ENCODE results near the gene KLHL34.

Gene KLHL34, protein sequence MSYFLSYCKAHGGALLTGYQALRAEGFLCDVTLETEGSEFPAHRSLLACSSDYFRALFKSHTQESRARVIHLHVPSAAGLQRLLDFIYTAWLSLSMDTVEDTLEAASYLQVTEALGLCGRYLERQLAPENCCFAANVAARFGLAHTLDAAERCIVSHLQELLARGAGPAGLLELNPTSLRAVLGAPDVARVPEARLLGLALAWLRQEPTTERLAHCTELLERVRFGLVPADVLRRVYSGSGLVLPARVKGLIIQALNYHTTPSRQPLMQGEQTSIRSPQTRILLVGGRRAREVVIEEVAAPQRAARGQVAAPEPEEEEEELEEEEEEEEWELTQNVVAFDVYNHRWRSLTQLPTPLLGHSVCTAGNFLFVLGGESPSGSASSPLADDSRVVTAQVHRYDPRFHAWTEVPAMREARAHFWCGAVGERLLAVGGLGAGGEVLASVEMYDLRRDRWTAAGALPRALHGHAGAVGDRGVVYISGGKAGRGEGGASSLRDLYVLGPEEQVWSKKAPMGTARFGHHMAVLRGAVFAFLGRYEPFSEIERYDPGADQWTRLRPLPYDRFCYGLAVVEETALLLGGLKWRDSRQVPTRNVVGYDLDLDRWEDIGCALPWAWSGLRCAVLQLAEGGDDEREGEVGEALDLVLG

DNA sequence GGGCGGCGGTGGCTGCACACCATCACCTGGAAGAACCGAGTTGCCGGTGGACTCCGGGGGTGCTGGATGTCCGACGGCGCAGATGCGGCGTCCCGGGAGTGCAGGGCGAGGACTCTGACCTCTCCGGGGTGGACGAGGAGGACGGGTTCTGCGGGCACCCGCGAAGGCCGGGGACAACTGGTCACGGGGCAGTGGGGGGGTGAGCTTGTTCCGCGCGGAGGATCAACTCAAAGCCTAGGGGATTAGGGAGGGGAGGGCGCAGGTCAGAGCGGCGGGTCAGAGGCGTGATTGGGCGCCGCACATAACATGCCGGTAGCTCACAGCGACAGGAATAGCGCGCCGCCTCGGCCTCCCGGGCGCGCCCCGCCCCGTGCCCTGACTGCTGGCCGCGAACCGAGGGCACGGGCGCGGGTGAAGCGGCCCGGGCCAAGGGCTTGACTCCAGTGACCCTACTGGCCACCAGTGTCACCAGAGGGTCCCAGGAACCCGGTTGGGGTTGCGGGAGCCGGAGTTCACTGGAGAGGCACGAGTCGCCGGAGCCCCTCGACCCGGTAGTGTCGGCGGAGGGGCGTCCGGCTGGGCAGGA is at the start of gene KLHL34:
TSS of gene KLHL34 (minus strand) at position 179 of the 586 bp plus-strand sequence. CDS start 542 bp downstream, outside the sequence.
- H3K4me1 ChIP-seq (ENCODE audit: control insufficient read depth in 1 of 2, insufficient read depth in 2 of 2, low read length in 2 of 2), result no peaks in the 10 kb centered on the region
- no peaks in the 10 kb centered on the region for H3K9me3 ChIP-seq (ENCODE audit: control insufficient read depth in 1 of 2, low read length in 2 of 2)
- H3K4me3 ChIP-seq (ENCODE audit: low read depth in 1 of 2, low read length in 2 of 2), result peak within 1 kb of the TSS; percentile 11 to 47
- H3K27me3 ChIP-seq (ENCODE audit: low read depth, low read length), result no peaks in the 10 kb centered on the region
- H3K27ac ChIP-seq (ENCODE audit: low read length), result no peak within 1 kb of the TSS
- no peaks in the 10 kb centered on the region for H3K36me3 ChIP-seq (ENCODE audit: control insufficient read depth in 1 of 2, insufficient read depth in 2 of 2, low read length in 2 of 2)

DNA sequence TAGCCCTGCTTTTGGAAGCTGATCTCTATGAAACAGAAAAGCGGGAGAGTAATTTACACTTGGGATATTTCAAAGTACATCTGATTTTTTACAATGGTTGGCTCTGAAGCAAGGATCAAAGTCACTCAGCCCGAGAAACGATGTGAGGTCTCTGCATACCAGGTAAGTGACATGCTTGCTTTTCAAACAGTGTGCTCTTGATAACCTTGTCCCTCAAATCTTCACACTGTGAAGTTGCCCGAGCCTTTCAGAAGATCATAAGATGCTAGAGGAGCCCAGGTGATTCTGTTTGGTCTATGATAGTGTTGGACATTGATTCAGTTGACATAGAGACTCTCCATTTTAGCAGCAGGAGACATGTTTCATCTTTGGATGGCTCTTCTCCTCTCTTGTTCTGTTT is 47.1 kb upstream of the KLHL34 start:
- Histone ChIP-seq H3K27me3 (ENCODE audit: low read depth, low read length) (no peaks in the 10 kb centered on the region), H3K9me3 (ENCODE audit: control insufficient read depth in 1 of 2, low read length in 2 of 2) (no peaks in the 10 kb centered on the region), H3K4me1 (ENCODE audit: control insufficient read depth in 1 of 2, insufficient read depth in 2 of 2, low read length in 2 of 2) (no peaks in the 10 kb centered on the region), H3K36me3 (ENCODE audit: control insufficient read depth in 1 of 2, insufficient read depth in 2 of 2, low read length in 2 of 2) (no peaks in the 10 kb centered on the region), H3K4me3 (ENCODE audit: low read depth in 1 of 2, low read length in 2 of 2) (no peak overlapping the region), H3K27ac (ENCODE audit: low read length) (no peak overlapping the region)

DNA sequence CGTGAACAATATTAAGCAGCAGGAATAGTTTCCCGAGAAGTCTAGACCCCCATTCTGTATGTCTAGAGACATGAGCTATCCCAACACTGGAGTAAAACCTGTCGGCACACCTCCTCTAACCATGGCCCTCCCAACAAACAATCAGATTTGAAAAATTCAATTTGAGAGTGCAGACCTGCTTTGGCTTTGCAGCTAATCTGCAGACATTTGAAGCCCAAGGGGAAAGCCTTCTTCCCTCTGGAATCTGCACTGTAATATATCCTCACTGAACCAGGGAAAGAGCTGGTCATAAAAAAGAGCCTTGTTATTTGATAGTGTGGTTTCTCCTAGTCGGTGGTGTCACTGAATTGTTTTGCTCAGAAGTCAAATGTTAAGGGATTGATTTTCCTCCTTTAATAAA is 44.6 kb upstream of the KLHL34 start:
- Histone ChIP-seq H3K27ac (ENCODE audit: low read length) (no peak overlapping the region), H3K4me1 (ENCODE audit: control insufficient read depth in 1 of 2, insufficient read depth in 2 of 2, low read length in 2 of 2) (no peaks in the 10 kb centered on the region), H3K36me3 (ENCODE audit: control insufficient read depth in 1 of 2, insufficient read depth in 2 of 2, low read length in 2 of 2) (no peaks in the 10 kb centered on the region), H3K27me3 (ENCODE audit: low read depth, low read length) (no peaks in the 10 kb centered on the region), H3K9me3 (ENCODE audit: control insufficient read depth in 1 of 2, low read length in 2 of 2) (no peaks in the 10 kb centered on the region), H3K4me3 (ENCODE audit: low read depth in 1 of 2, low read length in 2 of 2) (no peak overlapping the region)

DNA sequence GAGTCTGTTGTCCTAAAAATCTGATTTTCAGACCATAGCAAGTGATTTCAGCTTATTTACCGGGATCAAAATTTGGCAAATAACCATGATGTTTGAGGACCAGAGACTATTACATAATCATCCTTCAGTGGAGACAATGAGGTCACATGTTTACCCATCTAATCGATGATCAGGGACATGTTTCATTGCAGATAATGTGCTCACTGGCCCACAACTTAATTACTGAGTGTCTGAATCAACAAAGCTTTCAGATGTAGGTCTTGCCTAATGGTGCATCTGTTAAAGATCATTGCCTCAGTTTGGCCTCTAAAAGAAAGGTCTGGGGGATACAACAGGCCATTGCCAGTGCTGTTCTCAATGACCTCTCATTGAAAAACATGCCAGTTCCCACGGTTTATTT is 42.8 kb upstream of the KLHL34 start:
- Histone ChIP-seq H3K27me3 (ENCODE audit: low read depth, low read length) (no peaks in the 10 kb centered on the region), H3K9me3 (ENCODE audit: control insufficient read depth in 1 of 2, low read length in 2 of 2) (no peaks in the 10 kb centered on the region), H3K36me3 (ENCODE audit: control insufficient read depth in 1 of 2, insufficient read depth in 2 of 2, low read length in 2 of 2) (no peaks in the 10 kb centered on the region), H3K4me3 (ENCODE audit: low read depth in 1 of 2, low read length in 2 of 2) (no peak overlapping the region), H3K27ac (ENCODE audit: low read length) (no peak overlapping the region), H3K4me1 (ENCODE audit: control insufficient read depth in 1 of 2, insufficient read depth in 2 of 2, low read length in 2 of 2) (no peaks in the 10 kb centered on the region)

DNA sequence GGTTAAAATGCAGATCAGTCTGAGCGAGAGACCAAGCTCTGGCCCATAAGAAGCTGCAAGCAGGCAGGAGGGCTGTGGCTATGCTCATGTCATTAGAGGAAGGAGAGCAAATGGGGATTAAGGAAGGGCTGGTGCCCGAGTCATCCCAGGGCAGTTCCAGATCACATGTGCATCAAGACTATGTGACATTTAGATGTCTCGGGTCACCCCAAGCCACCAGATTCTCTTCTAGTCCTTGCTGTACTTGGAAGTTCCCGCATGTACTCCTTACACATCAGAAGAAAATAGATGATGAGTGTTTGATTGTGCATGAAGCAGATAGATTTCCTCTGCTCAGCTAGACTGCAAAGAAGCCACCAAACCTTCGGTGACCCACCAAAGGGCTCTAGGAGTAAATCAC is 42.1 kb upstream of the KLHL34 start:
- Histone ChIP-seq H3K4me1 (ENCODE audit: control insufficient read depth in 1 of 2, insufficient read depth in 2 of 2, low read length in 2 of 2) (no peaks in the 10 kb centered on the region), H3K27me3 (ENCODE audit: low read depth, low read length) (no peaks in the 10 kb centered on the region), H3K27ac (ENCODE audit: low read length) (no peak overlapping the region), H3K4me3 (ENCODE audit: low read depth in 1 of 2, low read length in 2 of 2) (no peak overlapping the region), H3K9me3 (ENCODE audit: control insufficient read depth in 1 of 2, low read length in 2 of 2) (no peaks in the 10 kb centered on the region), H3K36me3 (ENCODE audit: control insufficient read depth in 1 of 2, insufficient read depth in 2 of 2, low read length in 2 of 2) (no peaks in the 10 kb centered on the region)

DNA sequence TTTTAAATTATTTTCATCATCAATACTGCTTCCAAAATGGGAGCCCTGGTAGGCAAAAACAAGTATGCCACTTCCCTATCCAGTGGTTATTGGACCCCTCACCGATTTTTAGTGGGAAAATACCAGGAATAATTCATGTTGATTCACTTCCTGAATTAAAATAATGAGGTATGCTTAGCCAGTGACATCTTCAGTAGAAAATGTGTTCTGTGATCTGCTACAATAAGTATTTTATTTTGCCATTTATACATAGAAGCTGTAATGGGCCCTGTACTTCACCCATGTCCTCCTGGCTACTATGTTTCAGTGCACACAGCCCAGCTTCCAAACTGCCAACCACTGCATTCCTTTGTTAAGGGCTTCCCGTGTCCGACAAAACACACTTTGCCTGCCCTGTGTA is 41.0 kb upstream of the KLHL34 start:
- Histone ChIP-seq H3K27me3 (ENCODE audit: low read depth, low read length) (no peaks in the 10 kb centered on the region), H3K4me1 (ENCODE audit: control insufficient read depth in 1 of 2, insufficient read depth in 2 of 2, low read length in 2 of 2) (no peaks in the 10 kb centered on the region), H3K27ac (ENCODE audit: low read length) (no peak overlapping the region), H3K9me3 (ENCODE audit: control insufficient read depth in 1 of 2, low read length in 2 of 2) (no peaks in the 10 kb centered on the region), H3K4me3 (ENCODE audit: low read depth in 1 of 2, low read length in 2 of 2) (no peak overlapping the region), H3K36me3 (ENCODE audit: control insufficient read depth in 1 of 2, insufficient read depth in 2 of 2, low read length in 2 of 2) (no peaks in the 10 kb centered on the region)

DNA sequence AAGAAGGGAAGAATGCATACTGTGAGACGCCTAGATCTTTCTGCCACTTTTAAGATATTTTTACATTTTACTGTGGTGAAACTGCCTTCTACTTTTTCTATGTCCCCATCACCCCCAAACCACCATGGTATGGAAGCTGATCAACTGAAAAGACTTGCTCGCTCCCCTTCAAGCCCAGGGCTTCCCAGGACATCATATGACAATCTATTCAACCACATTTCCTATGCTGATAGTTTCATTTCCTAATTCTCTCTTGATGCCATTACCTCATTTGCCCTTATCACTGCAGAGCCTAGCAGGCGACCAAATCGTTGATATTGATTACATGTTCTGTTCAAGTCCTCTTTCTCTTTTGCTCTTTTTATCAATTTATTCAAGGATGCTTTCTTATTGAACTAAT is 40.1 kb upstream of the KLHL34 start:
- Histone ChIP-seq H3K36me3 (ENCODE audit: control insufficient read depth in 1 of 2, insufficient read depth in 2 of 2, low read length in 2 of 2) (no peaks in the 10 kb centered on the region), H3K4me1 (ENCODE audit: control insufficient read depth in 1 of 2, insufficient read depth in 2 of 2, low read length in 2 of 2) (no peaks in the 10 kb centered on the region), H3K9me3 (ENCODE audit: control insufficient read depth in 1 of 2, low read length in 2 of 2) (no peaks in the 10 kb centered on the region), H3K27ac (ENCODE audit: low read length) (no peak overlapping the region), H3K4me3 (ENCODE audit: low read depth in 1 of 2, low read length in 2 of 2) (no peak overlapping the region), H3K27me3 (ENCODE audit: low read depth, low read length) (no peaks in the 10 kb centered on the region)

DNA sequence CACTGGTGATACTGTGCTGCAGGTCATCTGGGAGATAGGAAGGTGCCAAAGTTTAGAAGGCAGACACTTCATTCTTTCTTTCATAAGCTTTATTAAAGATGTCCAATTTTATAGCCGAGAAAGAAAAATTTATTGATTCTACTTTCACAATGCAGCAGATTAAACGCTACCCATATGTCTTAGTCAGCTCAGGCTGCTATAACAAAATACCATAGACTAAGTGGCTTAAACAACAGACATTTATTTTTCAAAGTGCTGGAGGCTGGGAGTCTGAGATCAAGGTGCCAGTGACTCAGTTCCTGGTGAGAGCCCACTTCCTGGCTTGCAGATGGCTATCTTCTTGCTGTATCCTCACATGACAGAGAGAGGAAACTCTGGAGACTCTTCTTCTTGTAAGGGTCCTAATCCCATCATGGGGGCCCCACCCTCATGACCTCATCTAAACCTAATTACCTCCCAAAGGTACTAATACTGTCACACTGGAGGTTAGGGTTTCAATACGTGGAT is 33.4 kb upstream of the KLHL34 start:
- Histone ChIP-seq H3K36me3 (ENCODE audit: control insufficient read depth in 1 of 2, insufficient read depth in 2 of 2, low read length in 2 of 2) (no peaks in the 10 kb centered on the region), H3K4me1 (ENCODE audit: control insufficient read depth in 1 of 2, insufficient read depth in 2 of 2, low read length in 2 of 2) (no peaks in the 10 kb centered on the region), H3K9me3 (ENCODE audit: control insufficient read depth in 1 of 2, low read length in 2 of 2) (no peaks in the 10 kb centered on the region), H3K4me3 (ENCODE audit: low read depth in 1 of 2, low read length in 2 of 2) (no peak overlapping the region), H3K27ac (ENCODE audit: low read length) (no peak overlapping the region), H3K27me3 (ENCODE audit: low read depth, low read length) (no peaks in the 10 kb centered on the region)

DNA sequence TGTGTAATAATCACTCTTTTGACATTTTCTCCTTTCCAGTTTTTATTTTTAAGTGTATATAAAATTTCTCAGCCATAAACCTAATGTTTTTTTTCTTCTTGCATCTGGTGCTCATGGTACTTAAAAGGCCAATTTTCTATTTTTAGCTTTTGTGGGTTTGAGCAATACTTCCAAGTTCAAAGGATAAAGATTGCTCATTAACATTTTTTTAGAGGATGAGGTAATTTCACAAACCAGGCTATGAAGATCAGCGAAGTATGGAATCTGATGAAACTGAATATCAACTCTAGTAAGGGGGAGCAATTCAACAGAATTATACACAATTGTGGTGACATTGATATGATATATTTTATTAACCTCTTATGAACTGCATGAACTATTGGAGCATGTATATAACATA is 25.8 kb upstream of the KLHL34 start:
- no peak overlapping the region for H3K4me3 ChIP-seq (ENCODE audit: low read depth in 1 of 2, low read length in 2 of 2)
- H3K4me1 ChIP-seq (ENCODE audit: control insufficient read depth in 1 of 2, insufficient read depth in 2 of 2, low read length in 2 of 2), result no peaks in the 10 kb centered on the region
- H3K27me3 ChIP-seq (ENCODE audit: low read depth, low read length), result no peaks in the 10 kb centered on the region
- no peak overlapping the region for H3K27ac ChIP-seq (ENCODE audit: low read length)
- H3K36me3 ChIP-seq (ENCODE audit: control insufficient read depth in 1 of 2, insufficient read depth in 2 of 2, low read length in 2 of 2), result no peaks in the 10 kb centered on the region
- no peaks in the 10 kb centered on the region for H3K9me3 ChIP-seq (ENCODE audit: control insufficient read depth in 1 of 2, low read length in 2 of 2)

DNA sequence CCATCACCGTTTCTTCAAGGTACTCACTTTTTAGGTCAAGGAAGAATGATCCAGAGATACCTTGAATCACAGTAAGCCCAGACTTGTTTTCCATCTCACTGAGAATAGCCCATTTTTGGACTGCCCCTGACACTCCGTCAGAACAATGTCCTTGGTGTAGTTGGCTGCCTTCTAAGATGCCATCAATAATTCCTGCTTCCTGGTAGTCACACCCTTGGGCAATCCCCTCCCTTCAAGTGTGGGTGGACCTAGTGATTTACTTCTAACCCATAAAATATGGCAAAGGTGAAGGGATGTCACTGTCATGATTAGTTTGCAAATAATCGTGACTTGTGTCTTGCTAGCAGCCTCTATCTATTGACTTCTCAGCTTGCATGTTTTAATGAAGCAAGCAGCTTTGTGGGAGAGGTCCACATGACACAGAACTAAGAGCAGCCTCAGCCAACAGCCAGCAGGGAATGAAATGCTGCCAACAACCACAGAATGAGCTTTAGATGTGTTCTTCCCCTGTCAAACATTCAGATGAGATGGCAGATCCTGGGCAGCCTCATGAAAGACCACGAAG is 20.0 kb upstream of the KLHL34 start:
- H3K9me3 ChIP-seq (ENCODE audit: control insufficient read depth in 1 of 2, low read length in 2 of 2), result no peaks in the 10 kb centered on the region
- no peak overlapping the region for H3K4me3 ChIP-seq (ENCODE audit: low read depth in 1 of 2, low read length in 2 of 2)
- H3K4me1 ChIP-seq (ENCODE audit: control insufficient read depth in 1 of 2, insufficient read depth in 2 of 2, low read length in 2 of 2), result no peaks in the 10 kb centered on the region
- no peak overlapping the region for H3K27ac ChIP-seq (ENCODE audit: low read length)
- H3K36me3 ChIP-seq (ENCODE audit: control insufficient read depth in 1 of 2, insufficient read depth in 2 of 2, low read length in 2 of 2), result no peaks in the 10 kb centered on the region
- H3K27me3 ChIP-seq (ENCODE audit: low read depth, low read length), result no peaks in the 10 kb centered on the region

DNA sequence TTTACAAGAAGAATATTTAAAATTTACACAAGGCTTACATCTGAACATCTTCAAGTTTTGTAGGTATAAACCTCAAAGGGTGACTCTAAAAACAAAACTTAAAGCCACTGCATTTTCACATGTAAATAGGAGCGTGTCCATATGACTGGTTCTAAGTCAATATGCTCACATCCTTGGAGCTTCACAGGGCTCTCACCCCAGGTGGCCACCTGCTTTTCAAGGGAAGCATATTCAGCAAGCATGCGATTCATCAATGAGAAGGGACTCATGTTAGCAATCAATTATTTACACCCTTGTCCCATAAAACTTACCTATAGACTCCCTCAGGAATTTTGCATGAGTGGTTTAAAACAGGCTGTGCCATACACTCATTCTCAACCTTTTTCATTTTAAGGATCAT is 17.8 kb upstream of the KLHL34 start:
- Histone ChIP-seq H3K27me3 (ENCODE audit: low read depth, low read length) (no peaks in the 10 kb centered on the region), H3K27ac (ENCODE audit: low read length) (no peak overlapping the region), H3K4me3 (ENCODE audit: low read depth in 1 of 2, low read length in 2 of 2) (no peak overlapping the region), H3K9me3 (ENCODE audit: control insufficient read depth in 1 of 2, low read length in 2 of 2) (no peaks in the 10 kb centered on the region), H3K4me1 (ENCODE audit: control insufficient read depth in 1 of 2, insufficient read depth in 2 of 2, low read length in 2 of 2) (no peaks in the 10 kb centered on the region), H3K36me3 (ENCODE audit: control insufficient read depth in 1 of 2, insufficient read depth in 2 of 2, low read length in 2 of 2) (no peaks in the 10 kb centered on the region)
